Dedifferentiated amniotic fluid mesenchymal stem cell (primary cell): ENCODE results near the gene ZNF618.
A peak's percentile ranks its signal among the peaks of the same experiment; 100 is the strongest.

ENCODE experiments used
- DNase-seq: peaks from one replicate; pipeline ENCODE4 v3.0.0-alpha.2; 2016; ENCODE audit errors: extremely low spot score

The ZNF618 gene

GRCh38 chr9:113934167-113934828, 58.2 kb downstream of the ZNF618 start:
- no peak for DNase-seq

- no peak for DNase-seq
Observed at GRCh38 chr9:113934829-113935676, 58.9 kb downstream of the ZNF618 start.

DNA sequence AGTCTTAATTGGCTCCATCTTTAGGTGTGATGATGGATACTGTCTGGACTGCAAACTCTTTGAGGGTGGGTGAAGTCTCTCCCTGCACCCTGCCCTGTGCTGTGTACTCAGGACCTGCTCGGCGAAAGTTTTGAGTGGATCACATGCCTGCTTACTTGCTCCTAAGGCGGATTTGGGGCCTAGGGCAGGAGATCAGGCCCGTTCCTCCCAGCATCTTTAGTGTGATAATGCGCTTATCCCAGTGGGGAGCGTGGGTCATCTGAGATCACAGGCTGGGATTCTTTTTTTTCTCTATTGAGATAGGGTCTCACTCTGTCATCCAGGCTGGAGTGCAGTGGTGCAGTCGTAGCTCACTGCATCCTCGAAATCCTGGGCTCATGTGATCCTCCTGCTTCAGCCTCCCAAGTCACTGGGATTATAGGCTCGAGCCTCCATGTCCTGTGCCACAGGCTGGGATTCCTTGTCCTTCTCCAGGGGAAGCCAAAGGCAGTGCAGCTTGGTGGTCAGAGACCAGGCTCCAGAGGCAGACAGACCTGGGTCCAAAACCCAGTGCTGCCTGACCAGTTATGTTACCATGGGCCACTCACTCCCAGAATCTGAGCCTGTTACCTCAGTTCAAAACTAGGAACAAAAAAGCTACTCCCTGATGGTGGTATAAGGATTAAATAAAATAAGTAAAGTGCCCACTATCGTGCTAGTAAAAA, 59.7 kb downstream of the ZNF618 start:
- DNase-seq, result no peak

GRCh38 chr9:113940077-113940476, 64.0 kb downstream of the ZNF618 start:
- DNase-seq, result no peak

- DNase-seq, result peak; percentile 34
Observed at GRCh38 chr9:113941056-113941455, 64.9 kb downstream of the ZNF618 start.

- DNase-seq, result no peak
Observed at GRCh38 chr9:113941526-113941925, 65.4 kb downstream of the ZNF618 start.

DNA sequence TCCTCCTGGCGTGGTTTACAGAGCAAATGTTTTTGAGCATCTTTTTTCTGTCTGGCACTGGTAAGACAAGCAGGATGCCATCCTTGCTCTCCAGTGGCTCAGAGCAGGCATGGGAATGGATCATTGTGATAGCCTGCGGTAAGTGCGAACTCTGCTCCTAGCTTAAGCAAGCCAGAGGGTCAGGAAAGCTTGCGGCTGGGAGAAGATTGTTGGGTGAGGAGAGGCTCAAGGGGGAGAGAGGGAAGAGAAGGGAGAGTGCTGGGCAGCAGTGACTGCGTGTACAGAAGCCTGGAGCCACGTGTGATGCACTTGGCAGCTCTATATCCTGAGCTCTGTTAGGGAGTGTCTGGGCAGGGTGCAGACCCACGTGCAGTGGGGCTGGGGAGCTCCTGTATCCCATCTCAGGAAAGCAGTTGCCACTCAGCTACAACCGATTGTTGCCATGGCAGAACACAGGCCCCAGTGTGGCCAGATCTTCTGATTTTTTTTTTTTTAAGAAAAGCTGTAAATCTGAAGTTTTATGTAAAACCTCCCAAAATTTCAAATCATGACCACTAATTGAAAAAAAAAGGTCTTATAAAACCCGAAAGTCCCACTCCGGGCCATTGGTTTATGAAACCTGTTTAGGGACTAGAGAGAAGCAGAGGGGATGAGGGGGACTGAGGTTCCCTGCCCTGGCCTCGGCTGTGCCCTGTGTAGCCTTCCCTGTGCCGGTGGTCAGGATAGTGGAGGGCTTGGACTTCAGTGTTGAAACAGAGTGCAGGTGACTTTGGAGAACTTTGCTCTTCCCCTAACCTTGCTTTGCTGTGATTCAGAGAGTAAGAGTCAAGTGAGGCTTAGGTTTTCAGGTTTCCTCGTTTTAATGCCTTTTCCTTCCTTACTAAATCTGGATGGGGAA, 67.3 kb downstream of the ZNF618 start:
- no peak for DNase-seq

DNA sequence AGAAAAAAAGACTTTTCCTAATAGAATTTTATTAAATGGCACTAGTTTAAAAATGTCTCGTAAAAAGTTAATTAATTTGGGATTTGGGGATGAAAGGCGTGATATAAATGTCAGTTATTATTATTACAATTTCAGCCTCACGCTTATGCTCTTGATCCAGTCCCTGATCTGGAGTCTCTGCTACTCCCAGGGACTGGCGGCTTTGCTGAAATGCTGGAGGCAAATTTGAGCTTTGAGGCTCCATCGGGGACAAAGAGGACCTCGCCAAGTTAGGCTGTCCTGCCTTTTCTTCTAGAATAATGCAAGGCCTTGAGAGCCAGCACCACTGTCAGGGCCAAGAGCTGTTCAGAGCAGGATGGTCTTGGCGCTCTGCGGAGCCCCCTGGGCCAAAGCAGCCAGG, 69.7 kb downstream of the ZNF618 start:
- DNase-seq, result no peak

DNA sequence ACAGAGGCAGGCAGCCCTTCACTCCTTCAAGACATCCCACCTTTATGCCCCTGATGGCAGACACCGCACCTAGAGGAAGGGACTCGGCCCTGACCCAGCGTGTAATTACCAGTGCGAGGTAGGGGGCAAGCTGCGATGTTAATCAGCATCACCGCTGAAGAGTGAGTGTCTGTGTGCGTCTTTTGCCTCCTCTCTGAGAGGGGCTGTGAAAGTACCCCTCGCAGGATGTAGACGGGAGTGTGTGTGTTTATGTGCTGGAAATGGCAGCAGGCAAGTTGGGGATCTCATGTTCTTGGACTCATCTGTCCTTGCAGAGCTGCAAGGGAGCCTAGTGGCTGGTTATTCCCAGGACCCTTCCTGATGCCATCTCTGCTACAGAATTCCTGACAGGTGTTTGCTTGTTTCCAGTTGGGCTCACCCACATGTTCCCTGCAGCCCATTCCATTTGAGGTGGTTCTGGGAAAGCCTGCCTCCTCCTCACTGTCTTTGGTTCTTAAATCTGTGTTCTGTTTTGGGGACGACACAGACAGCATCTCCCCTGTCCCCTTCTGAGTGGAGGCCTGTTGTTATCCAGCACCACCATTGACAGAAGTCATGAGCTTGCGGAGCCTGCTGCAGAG, 70.5 kb downstream of the ZNF618 start:
- no peak for DNase-seq

- DNase-seq, result no peak
Observed at GRCh38 chr9:113947941-113948340, 71.8 kb downstream of the ZNF618 start.

- DNase-seq, result no peak
Observed at GRCh38 chr9:113948891-113949570, 72.9 kb downstream of the ZNF618 start.

DNA sequence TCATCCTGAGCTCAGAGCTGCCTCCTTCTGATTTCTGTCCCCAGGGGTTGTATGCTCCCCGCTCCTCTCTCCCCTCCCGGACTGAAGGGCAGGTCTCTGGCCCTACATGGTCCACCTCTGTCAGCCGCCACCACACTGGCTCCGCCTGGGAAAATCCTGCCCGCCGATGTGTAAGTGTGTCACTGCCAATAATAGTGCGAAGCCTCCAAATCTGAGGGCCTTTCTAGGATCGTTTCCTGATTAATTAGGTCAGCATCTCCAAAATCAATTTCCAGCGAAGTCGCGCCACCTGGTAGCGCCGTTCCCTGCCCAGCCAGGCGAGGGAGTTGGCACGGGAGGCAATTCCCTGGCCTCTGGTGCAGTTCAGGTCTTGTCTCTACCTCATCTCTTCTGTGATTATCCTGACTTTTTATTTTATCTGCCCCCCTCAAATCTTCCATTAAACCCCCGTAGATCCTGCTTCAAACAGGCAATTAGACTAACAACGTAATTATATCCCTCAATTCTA, 73.5 kb downstream of the ZNF618 start:
- DNase-seq, result no peak

- no peak for DNase-seq
Observed at GRCh38 chr9:113950195-113951031, 74.3 kb downstream of the ZNF618 start.

- no peak for DNase-seq
Observed at GRCh38 chr9:113951032-113951372, 74.9 kb downstream of the ZNF618 start.

DNA sequence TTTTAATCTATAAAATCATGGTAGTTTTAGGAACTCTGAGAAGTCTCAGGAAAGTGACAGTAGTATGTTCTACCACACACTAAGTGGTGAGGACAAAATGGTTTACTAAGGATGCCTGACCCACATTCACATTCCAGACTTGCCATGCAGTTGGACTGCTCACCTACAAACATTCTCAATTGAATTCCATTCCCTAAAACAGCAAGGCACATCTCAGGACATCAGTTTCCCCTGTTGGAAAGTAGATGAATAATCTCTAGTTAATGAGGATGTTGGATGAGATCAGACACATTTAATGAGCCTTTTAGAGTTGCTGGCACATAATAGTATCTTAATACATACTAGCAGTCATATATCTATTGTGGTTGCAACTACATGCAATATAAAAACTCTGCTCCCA, 76.6 kb downstream of the ZNF618 start:
- DNase-seq, result no peak

DNA sequence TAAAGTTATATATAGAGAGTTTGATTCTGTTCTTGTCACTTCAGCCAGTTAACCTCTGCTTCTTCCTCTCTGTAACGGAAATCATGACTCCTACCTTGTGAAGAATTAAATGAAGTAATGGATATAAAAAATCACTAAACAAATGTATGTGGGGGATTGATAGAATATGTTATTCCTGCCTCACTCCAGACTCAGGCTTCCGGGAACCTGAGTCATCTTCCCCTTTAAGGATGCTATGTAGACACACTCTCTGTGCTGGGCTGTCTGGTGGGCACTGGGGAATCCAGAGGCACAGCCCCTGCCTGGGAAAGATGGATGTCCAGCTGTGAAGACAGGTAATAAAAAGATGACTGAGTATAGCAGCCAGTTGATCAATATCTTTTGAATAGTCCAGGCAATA, 77.4 kb downstream of the ZNF618 start:
- no peak for DNase-seq

GRCh38 chr9:113954591-113954990, 78.5 kb downstream of the ZNF618 start:
- no peak for DNase-seq

DNA sequence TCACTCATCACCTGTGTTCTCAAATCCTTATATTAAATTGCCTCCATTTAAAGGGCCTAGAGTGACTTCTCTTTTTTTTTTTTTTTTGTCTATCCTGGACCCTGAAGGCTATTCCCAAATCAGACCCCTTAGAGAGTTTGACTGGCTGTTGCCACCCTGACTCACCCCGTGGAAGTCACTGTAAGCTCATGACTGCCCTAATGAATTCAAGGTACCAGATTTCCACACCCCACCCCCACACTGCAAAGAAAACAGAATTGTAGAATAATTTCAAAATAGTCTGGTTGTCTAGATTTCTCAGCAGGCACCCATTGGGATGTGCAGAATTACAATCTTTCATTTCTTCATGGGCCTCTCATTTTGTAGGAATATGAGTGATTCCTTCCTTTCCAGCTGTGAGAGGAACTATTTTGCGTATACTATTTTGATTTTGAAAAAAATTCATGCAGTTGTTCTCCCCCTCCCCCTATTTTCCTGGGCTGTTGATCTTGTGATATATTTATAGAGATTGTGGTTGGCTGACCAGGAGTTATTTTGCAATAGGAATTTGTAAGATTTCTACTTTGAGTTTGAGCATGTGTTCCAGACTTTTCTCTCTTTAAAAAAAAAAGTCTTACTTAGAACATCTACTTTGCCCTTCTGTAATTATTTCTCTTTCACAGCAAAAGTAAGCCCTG, 79.1 kb downstream of the ZNF618 start:
- DNase-seq, result peak; percentile 79

GRCh38 chr9:113956901-113957300, 80.8 kb downstream of the ZNF618 start:
- DNase-seq, result no peak
